Left hindlimb (tissue), 1 donor: ENCODE data around the gene IL22.

Experiments used
- DNase-seq: peaks from one replicate; pipeline ENCODE4 v3.0.0-alpha.2; 2018

Gene IL22

GRCh38 chr12:68253504-68253903, at the start of gene IL22:
Gene IL22, minus strand, starts transcription at chr12:68253604. Its CDS starts 156 bp downstream, at chr12:68253448.
- no peak for DNase-seq

- no peak for DNase-seq
Measured at GRCh38 chr12:68297929-68298328, 44.5 kb upstream of the IL22 start.

- DNase-seq: no peak
Measured at GRCh38 chr12:68294251-68294650, 40.8 kb upstream of the IL22 start.

GRCh38 chr12:68293347-68293746, 39.9 kb upstream of the IL22 start:
- DNase-seq: no peak

- DNase-seq: no peak
Measured at GRCh38 chr12:68292151-68292943, 38.9 kb upstream of the IL22 start.

- no peak for DNase-seq
Measured at GRCh38 chr12:68291396-68292036, 38.1 kb upstream of the IL22 start.

GRCh38 chr12:68290126-68290525, 36.7 kb upstream of the IL22 start:
- DNase-seq: no peak

GRCh38 chr12:68287106-68287505, 33.7 kb upstream of the IL22 start:
- no peak for DNase-seq

- no peak for DNase-seq
Measured at GRCh38 chr12:68286396-68286795, 33.0 kb upstream of the IL22 start.

- no peak for DNase-seq
Measured at GRCh38 chr12:68285541-68285940, 32.1 kb upstream of the IL22 start.

- DNase-seq: no peak
Measured at GRCh38 chr12:68281322-68282077, 28.1 kb upstream of the IL22 start.

- no peak for DNase-seq
Measured at GRCh38 chr12:68280240-68280639, 26.8 kb upstream of the IL22 start.

- DNase-seq: no peak
Measured at GRCh38 chr12:68279227-68280054, 26.0 kb upstream of the IL22 start.

GRCh38 chr12:68276402-68276930, 23.1 kb upstream of the IL22 start:
- no peak for DNase-seq

GRCh38 chr12:68272732-68273131, 19.3 kb upstream of the IL22 start:
- DNase-seq: no peak

- DNase-seq: no peak
Measured at GRCh38 chr12:68271346-68271745, 17.9 kb upstream of the IL22 start.

GRCh38 chr12:68270358-68270757, 17.0 kb upstream of the IL22 start:
- no peak for DNase-seq

- no peak for DNase-seq
Measured at GRCh38 chr12:68269779-68270178, 16.4 kb upstream of the IL22 start.

GRCh38 chr12:68268967-68269366, 15.6 kb upstream of the IL22 start:
- DNase-seq: no peak

GRCh38 chr12:68267892-68268396, 14.5 kb upstream of the IL22 start:
- DNase-seq: no peak

GRCh38 chr12:68264857-68265256, 11.5 kb upstream of the IL22 start:
- no peak for DNase-seq

GRCh38 chr12:68264158-68264855, 10.9 kb upstream of the IL22 start:
- DNase-seq: no peak
